GM23338 (cell line): ENCODE results near the gene PRSS57. TPM values are rescaled to one million over a fixed set of nuclear protein-coding genes. Genes with fewer than 3 reads are reported as not detected.

Experiments used
- polyA plus RNA-seq: library from polyadenylated mRNA; unstranded; fragments of >200 nt; fragmentation: Nextera tagmentation; extraction: Ambion mirVana; gene quantifications from 2 replicates; pipeline ENCODE4 v1.2.1, GENCODE V29; 2016
- total RNA-seq: library from RNA; depleted of rRNA; stranded (reverse); fragments of >200 nt; shearing (Covaris generic); gene quantifications from 2 replicates; pipeline ENCODE4 v1.2.3, GENCODE V29; 2014
- TF ChIP-seq, protein P1 (sequence below): fragments of 250-450 bp; sonication (Bioruptor Pico); IDR thresholded peaks from 2 replicates; pipeline ENCODE4 v1.5.0; 2020; ENCODE audit warnings: mild to moderate bottlenecking, moderate library complexity
- TF ChIP-seq, protein P2 (sequence below): IDR thresholded peaks from one replicate; pipeline ENCODE4 v1.6.1; 2018; ENCODE audit warnings: antibody characterized with exemption; ENCODE audit not compliant: unreplicated experiment
- TF ChIP-seq, protein P3 (sequence below): IDR thresholded peaks from 2 replicates; pipeline ENCODE4 v1.6.1; 2016; ENCODE audit warnings: antibody characterized with exemption

Gene PRSS57
- total and polyA plus RNA-seq, 2 experiments from 2014 or later, result 0.34 TPM; not detected in 1

DNA sequence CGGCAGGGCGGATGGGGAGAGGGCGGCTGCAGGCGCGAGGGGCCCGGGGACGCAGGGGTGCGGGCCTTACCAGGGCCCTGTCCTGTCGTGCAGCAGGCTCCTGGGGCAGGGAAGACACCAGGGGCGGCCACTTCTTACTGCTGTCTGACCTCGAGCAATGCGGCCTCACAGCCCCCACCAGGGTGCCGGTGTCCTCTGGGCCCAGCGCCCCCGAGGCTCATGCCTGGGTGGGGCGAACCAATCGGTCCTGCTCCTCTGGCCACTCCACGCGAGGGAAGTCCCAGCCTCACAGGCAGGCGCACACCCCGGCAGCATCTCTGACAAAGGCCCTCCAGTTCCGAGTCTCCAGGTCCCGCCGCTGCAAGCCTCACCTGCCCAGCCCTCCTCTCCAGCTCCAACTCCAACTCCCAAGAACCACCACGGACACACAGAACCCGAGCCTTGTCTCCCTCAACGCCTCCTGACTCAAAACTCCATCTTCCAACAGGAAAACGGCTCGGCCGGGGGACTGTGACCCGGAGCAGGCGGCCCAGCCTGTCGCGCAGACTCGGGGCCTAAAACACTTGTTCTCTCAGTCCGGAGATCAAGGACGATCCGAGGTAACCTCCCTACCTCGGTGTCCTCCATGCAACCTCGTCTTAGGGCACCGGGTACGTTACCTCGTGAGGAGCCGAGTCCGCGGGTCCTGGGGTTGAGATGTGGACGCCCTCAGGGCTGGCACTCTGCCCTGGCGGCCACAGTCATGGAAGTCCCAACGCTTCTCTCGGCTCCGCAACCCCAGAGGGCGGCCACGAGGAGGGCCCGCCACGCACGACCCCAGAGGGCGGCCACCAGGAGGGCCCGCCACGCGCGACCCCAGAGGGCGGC is 49.1 kb downstream of the PRSS57 start (continued):
- TF ChIP-seq, protein P1, sequence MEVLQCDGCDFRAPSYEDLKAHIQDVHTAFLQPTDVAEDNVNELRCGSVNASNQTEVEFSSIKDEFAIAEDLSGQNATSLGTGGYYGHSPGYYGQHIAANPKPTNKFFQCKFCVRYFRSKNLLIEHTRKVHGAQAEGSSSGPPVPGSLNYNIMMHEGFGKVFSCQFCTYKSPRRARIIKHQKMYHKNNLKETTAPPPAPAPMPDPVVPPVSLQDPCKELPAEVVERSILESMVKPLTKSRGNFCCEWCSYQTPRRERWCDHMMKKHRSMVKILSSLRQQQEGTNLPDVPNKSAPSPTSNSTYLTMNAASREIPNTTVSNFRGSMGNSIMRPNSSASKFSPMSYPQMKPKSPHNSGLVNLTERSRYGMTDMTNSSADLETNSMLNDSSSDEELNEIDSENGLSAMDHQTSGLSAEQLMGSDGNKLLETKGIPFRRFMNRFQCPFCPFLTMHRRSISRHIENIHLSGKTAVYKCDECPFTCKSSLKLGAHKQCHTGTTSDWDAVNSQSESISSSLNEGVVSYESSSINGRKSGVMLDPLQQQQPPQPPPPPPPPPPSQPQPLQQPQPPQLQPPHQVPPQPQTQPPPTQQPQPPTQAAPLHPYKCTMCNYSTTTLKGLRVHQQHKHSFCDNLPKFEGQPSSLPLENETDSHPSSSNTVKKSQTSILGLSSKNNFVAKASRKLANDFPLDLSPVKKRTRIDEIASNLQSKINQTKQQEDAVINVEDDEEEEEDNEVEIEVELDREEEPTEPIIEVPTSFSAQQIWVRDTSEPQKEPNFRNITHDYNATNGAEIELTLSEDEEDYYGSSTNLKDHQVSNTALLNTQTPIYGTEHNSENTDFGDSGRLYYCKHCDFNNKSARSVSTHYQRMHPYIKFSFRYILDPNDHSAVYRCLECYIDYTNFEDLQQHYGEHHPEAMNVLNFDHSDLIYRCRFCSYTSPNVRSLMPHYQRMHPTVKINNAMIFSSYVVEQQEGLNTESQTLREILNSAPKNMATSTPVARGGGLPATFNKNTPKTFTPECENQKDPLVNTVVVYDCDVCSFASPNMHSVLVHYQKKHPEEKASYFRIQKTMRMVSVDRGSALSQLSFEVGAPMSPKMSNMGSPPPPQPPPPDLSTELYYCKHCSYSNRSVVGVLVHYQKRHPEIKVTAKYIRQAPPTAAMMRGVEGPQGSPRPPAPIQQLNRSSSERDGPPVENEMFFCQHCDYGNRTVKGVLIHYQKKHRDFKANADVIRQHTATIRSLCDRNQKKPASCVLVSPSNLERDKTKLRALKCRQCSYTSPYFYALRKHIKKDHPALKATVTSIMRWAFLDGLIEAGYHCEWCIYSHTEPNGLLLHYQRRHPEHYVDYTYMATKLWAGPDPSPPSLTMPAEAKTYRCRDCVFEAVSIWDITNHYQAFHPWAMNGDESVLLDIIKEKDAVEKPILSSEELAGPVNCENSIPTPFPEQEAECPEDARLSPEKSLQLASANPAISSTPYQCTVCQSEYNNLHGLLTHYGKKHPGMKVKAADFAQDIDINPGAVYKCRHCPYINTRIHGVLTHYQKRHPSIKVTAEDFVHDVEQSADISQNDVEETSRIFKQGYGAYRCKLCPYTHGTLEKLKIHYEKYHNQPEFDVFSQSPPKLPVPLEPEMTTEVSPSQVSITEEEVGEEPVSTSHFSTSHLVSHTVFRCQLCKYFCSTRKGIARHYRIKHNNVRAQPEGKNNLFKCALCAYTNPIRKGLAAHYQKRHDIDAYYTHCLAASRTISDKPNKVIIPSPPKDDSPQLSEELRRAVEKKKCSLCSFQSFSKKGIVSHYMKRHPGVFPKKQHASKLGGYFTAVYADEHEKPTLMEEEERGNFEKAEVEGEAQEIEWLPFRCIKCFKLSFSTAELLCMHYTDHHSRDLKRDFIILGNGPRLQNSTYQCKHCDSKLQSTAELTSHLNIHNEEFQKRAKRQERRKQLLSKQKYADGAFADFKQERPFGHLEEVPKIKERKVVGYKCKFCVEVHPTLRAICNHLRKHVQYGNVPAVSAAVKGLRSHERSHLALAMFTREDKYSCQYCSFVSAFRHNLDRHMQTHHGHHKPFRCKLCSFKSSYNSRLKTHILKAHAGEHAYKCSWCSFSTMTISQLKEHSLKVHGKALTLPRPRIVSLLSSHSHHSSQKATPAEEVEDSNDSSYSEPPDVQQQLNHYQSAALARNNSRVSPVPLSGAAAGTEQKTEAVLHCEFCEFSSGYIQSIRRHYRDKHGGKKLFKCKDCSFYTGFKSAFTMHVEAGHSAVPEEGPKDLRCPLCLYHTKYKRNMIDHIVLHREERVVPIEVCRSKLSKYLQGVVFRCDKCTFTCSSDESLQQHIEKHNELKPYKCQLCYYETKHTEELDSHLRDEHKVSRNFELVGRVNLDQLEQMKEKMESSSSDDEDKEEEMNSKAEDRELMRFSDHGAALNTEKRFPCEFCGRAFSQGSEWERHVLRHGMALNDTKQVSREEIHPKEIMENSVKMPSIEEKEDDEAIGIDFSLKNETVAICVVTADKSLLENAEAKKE (CRISPR knock-in tag), result no peak
- TF ChIP-seq, protein P2, sequence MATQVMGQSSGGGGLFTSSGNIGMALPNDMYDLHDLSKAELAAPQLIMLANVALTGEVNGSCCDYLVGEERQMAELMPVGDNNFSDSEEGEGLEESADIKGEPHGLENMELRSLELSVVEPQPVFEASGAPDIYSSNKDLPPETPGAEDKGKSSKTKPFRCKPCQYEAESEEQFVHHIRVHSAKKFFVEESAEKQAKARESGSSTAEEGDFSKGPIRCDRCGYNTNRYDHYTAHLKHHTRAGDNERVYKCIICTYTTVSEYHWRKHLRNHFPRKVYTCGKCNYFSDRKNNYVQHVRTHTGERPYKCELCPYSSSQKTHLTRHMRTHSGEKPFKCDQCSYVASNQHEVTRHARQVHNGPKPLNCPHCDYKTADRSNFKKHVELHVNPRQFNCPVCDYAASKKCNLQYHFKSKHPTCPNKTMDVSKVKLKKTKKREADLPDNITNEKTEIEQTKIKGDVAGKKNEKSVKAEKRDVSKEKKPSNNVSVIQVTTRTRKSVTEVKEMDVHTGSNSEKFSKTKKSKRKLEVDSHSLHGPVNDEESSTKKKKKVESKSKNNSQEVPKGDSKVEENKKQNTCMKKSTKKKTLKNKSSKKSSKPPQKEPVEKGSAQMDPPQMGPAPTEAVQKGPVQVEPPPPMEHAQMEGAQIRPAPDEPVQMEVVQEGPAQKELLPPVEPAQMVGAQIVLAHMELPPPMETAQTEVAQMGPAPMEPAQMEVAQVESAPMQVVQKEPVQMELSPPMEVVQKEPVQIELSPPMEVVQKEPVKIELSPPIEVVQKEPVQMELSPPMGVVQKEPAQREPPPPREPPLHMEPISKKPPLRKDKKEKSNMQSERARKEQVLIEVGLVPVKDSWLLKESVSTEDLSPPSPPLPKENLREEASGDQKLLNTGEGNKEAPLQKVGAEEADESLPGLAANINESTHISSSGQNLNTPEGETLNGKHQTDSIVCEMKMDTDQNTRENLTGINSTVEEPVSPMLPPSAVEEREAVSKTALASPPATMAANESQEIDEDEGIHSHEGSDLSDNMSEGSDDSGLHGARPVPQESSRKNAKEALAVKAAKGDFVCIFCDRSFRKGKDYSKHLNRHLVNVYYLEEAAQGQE, result no peak
- TF ChIP-seq, protein P3, sequence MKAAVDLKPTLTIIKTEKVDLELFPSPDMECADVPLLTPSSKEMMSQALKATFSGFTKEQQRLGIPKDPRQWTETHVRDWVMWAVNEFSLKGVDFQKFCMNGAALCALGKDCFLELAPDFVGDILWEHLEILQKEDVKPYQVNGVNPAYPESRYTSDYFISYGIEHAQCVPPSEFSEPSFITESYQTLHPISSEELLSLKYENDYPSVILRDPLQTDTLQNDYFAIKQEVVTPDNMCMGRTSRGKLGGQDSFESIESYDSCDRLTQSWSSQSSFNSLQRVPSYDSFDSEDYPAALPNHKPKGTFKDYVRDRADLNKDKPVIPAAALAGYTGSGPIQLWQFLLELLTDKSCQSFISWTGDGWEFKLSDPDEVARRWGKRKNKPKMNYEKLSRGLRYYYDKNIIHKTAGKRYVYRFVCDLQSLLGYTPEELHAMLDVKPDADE, result no peak
